ENCODE data around the gene PRTFDC1.

The PRTFDC1 gene

DNA sequence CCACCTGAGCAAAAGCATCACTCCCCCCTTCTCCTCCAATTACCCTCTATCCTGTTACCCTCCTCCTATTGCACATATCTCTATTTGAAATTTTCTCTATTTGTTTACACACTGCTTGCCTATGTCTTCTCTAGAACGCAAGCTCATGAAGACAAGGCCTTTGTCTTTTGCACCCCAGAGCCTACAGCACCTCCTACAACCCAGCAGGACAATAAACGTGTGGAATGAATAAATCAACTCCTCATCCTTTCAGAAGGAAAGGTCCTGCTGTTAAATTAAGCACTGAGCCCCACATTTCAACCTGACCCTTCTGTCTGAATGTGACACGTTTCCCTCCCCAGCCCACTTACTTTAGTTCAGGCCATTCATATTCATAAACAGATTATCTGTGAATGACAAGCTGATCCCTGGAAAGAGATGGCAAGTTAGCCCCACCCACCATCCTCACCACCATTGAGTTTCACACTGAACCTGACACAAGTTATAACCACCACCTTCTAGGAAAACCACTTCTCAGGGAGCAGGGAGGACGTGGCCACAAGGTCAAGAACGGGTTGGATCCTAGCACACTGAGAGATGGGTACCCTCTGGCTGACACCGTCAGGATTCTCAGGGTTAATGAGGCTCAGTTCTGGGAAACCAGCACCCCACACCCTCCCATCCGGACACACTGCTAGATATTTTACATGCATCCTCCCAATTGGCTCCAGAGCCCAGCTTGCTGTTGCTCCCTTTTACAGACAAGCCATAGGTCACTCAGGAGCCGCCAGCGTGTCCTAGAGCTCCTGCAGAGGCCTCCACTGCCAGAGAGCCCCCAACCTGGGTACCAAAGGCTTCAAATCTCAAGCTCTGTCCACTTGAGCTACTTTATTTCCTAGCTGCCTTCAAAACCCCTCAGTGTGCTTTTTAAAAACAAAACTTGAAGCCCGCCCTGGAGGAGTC, 934 bp downstream of the PRTFDC1 start:
- TF ChIP-seq CTCF (IDR thresholded peaks at IDR 0.05), result no peak

GRCh38 chr10:24950439-24950838, 2.0 kb downstream of the PRTFDC1 start:
- no peak for TF ChIP-seq CTCF (IDR thresholded peaks at IDR 0.05)

- TF ChIP-seq CTCF (IDR thresholded peaks at IDR 0.05), result no peak
Measured at GRCh38 chr10:24949616-24950015, 2.8 kb downstream of the PRTFDC1 start.

DNA sequence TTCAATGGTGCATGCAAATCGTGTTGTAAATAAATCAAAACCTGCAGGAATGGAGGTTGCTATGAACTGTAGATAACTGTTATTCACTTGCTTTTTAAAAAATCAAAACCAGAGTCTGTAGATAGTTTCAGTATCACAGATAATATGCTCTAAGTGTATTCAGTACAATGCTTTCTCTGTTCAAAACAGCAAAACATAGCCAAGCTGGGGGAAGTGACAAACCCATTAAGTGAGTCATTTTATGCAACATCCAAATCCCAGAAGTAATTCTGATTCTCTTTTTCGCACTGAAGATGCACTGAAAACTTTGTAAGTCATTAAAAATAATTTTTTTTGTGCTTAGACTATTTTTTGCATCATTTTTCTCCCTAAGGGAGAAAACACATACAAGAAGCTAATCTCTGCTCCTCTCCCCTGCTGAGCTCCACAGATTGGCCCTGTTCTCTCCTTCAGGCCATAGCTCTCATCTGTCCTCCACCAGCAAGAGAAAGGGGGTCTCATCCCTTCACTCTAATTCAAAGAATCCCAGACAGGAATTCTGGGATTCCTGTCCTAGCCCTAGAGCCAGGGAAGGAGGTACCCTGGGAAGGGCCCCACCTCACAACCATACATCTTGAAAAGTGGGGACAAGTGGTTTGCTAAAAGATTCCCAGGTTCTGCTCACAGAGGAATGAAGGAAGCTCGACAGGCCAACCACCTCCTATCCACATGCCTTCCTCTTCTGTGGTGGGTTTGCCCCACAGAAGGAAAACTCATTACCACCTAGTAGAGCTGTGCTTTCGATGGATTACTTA, 4.9 kb downstream of the PRTFDC1 start:
- TF ChIP-seq CTCF (IDR thresholded peaks at IDR 0.05), result no peak

DNA sequence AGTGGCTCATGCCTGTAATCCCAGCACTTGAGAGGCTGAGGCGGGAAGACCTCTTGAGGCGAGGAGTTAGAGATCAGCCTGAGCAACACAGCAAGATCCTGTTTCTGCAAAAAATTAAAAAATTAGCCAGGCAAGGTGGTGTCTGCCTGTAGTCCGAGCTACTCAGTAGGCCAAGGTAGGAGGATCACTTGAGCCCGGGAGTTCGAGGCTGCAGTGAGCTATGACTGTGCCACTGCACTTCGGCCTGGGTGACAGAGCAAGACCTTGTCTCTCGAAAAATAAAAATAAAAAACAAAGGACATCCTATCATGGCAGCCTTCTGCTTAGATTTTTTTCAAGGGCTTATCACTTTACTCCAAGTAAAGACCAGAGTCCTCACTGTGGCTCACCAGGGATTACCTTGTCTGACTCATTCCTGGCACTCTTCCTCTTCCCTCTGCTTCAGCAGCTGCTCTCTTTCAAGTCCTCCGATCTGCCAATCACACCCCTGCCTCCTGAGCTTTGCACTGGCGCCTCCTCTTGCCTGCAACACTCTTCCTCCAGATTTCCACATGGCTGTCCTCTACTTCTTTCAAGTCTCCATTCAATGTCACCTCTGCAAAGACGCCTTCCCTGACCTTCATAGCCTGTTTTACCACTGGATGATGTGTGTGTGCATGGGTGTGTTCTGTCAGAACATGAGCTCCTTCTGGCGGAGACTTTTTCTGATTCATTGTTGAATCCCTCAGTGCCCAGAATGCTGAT, 7.7 kb downstream of the PRTFDC1 start:
- TF ChIP-seq CTCF (IDR thresholded peaks at IDR 0.05), result no peak

- no peak for TF ChIP-seq CTCF (IDR thresholded peaks at IDR 0.05)
Measured at GRCh38 chr10:24938525-24938924, 13.9 kb downstream of the PRTFDC1 start.

- no peak for TF ChIP-seq CTCF (IDR thresholded peaks at IDR 0.05)
Measured at GRCh38 chr10:24938076-24938475, 14.3 kb downstream of the PRTFDC1 start.

All from LNCAP (cell line).